CD4-positive, alpha-beta memory T cell (primary cell): Measurements from ENCODE around the gene GPR31. TPM values are rescaled to one million over a fixed set of nuclear protein-coding genes. Genes with fewer than 3 reads are reported as not detected.

Experiments used
- CTCF ChIA-PET: fragments of 350-600 bp; sonication (Branson Sonifier 250); formaldehyde crosslinking; loops from one replicate; lab custom pipeline; 2021; ENCODE audit warnings: inconsistent platforms; ENCODE audit not compliant: partially characterized antibody; lab: Charles Lee
- POLR2A ChIA-PET: fragments of 350-600 bp; sonication (Branson Sonifier 250); formaldehyde crosslinking; loops from one replicate; lab custom pipeline; 2021; ENCODE audit not compliant: partially characterized antibody; lab: Charles Lee
- DNase-seq, 5 donors: peaks; one replicate each; pipeline versions ENCODE4 v3.0.0 to v3.0.0-alpha.2; 2020 to 2022; ENCODE audit warnings: mixed read lengths in 1 of 5
- H3K27ac ChIP-seq: one replicate; pipeline ENCODE4 v1.7.0; 2013; ENCODE audit warnings: low read depth, low read length
- H3K27me3 ChIP-seq: 2 replicates; pipeline ENCODE4 v1.7.0; 2013; ENCODE audit warnings: mild to moderate bottlenecking, low read length, moderate library complexity; ENCODE audit not compliant: insufficient read depth
- H3K36me3 ChIP-seq: 2 replicates; pipeline ENCODE4 v1.7.0; 2013; ENCODE audit warnings: mild to moderate bottlenecking, low read length, moderate library complexity; ENCODE audit not compliant: insufficient read depth
- H3K4me1 ChIP-seq: 2 replicates; pipeline ENCODE4 v1.7.0; 2013; ENCODE audit warnings: mild to moderate bottlenecking, low read length, moderate library complexity; ENCODE audit not compliant: insufficient read depth
- H3K4me3 ChIP-seq, 2 donors: one replicate each; pipeline ENCODE4 v1.7.0; 2013; ENCODE audit warnings: low read length in 2 of 2, mild to moderate bottlenecking in 1 of 2
- H3K9me3 ChIP-seq, 2 donors: one replicate each; pipeline ENCODE4 v1.7.0; 2013; ENCODE audit warnings: low read length in 2 of 2, control low read depth in 1 of 2; ENCODE audit not compliant: control insufficient read depth in 1 of 2
- H3K27ac Mint-ChIP-seq, 7 donors: one replicate each; pipeline ENCODE4 v1.8.0; 2020 to 2021; ENCODE audit warnings: mixed read lengths in 7 of 7, mild to moderate bottlenecking in 6 of 7, inconsistent platforms in 3 of 7, moderate library complexity in 3 of 7
- H3K27me3 Mint-ChIP-seq, 2 donors: one replicate each; pipeline ENCODE4 v1.8.0; 2020 to 2021; ENCODE audit warnings: mixed read lengths in 2 of 2
- H3K36me3 Mint-ChIP-seq, 2 donors: one replicate each; pipeline ENCODE4 v1.8.0; 2020 to 2021; ENCODE audit warnings: mixed read lengths in 2 of 2, inconsistent platforms in 1 of 2, mild to moderate bottlenecking in 1 of 2
- H3K4me1 Mint-ChIP-seq, 4 donors: one replicate each; pipeline ENCODE4 v1.8.0; 2020 to 2021; ENCODE audit warnings: mixed read lengths in 4 of 4, mild to moderate bottlenecking in 1 of 4
- H3K4me3 Mint-ChIP-seq, 8 donors: one replicate each; pipeline ENCODE4 v1.8.0; 2020 to 2021; ENCODE audit warnings: mixed read lengths in 8 of 8, mild to moderate bottlenecking in 7 of 8, moderate library complexity in 6 of 8, inconsistent platforms in 3 of 8
- H3K9me3 Mint-ChIP-seq, 8 donors: one replicate each; pipeline ENCODE4 v1.8.0; 2020 to 2021; ENCODE audit warnings: mixed read lengths in 8 of 8, mild to moderate bottlenecking in 5 of 8, inconsistent platforms in 3 of 8, moderate library complexity in 1 of 8
- intact Hi-C: fragments of 100-400 bp; cut with micrococcal nuclease; formaldehyde crosslinking; loops from one replicate; pipeline ENCODE4 v1.15.1; 2023
- polyA plus RNA-seq, 2 donors: library from polyadenylated mRNA; unstranded; fragments of 300-500 nt; fragmentation: Illumina TruSeq; gene quantifications; one replicate each; pipeline ENCODE4 v1.2.3, GENCODE V29; 2021
- total RNA-seq, 2 experiments: library from RNA; stranded (reverse); gene quantifications; one replicate each; pipeline ENCODE4 v1.2.3, GENCODE V29; 2021

The GPR31 gene
- total and polyA plus RNA-seq, 4 experiments from 2014 or later, result not detected

DNA sequence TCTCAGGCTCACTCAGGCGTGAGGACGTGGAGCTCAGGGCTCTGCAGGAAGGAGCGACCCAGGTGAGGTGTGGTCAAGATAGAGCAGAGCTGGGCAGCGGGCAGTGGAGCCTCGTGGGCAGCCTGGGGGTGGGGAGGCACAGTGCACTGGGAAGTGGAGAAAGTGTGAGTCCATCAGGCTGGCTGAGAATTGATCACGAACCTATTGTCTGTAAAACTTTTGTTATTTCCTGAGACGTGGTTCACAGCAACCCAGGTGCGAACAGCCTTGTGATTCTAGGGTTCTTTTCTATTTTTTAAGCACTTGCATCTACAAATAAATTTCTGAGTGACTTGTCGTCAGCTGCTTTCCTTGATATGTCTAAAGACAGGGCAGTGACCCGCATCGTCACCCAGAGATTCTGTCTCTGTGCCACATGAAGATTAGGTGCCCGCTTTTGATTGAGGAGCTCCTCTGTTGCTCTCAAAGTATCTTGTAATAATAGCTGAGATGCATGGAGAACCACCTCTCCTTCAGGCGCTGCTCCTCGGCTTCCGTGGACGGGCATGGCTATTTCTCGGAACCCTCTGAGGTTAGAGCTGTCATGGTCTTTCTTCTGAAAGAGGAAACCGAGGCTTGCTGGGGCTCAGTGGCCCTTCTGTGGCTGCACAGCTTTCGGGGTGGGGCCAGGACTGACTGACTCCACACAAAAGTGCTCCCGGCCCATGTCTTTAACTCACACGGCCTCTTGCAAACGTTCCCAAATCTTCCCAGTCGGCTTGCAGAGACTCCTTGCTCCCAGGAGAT lies 35.5 kb downstream of the GPR31 start:
- peaks cover 92% of the 10 kb centered on the region for H3K4me1 ChIP-seq
- CTCF ChIA-PET, result interaction anchor here (0.9 to 8.0 kb wide), 12 partner anchors 13 to 337 kb away, joined by 3 to 83 read pairs (median 6); partner anchors contain the start of gene CEP43
- H3K36me3 Mint-ChIP-seq, result peaks cover 18 to 31% of the 10 kb centered on the region in 2 donors
- no peaks in the 10 kb centered on the region for H3K27me3 ChIP-seq
- peaks cover 4% of the 10 kb centered on the region for H3K36me3 ChIP-seq
- H3K4me3 Mint-ChIP-seq, result peak overlapping the region; percentile 72 to 87 (median 82)
- POLR2A ChIA-PET, result interaction anchor here (0.6 to 7.3 kb wide), 15 partner anchors 9 to 169 kb away, joined by 3 to 68 read pairs (median 13); partner anchors contain the start of gene CEP43
- H3K27ac Mint-ChIP-seq, result peak overlapping the region; percentile 94 to 98 (median 95)
- H3K9me3 ChIP-seq, result no peaks in the 10 kb centered on the region
- intact Hi-C loops, result loop anchor here (2.0 to 10.0 kb wide), 2 partner anchors 17 to 707 kb away; no protein-coding TSS in a partner anchor
- peaks cover 60 to 91% (median 76%) of the 10 kb centered on the region in 4 donors for H3K4me1 Mint-ChIP-seq
- no peaks in the 10 kb centered on the region for H3K9me3 Mint-ChIP-seq
- H3K27me3 Mint-ChIP-seq, result peaks cover 0 to 1% of the 10 kb centered on the region in 2 donors
- no peak for DNase-seq
- H3K4me3 ChIP-seq, result peak overlapping the region; percentile 5 to 13
- H3K27ac ChIP-seq, result peak overlapping the region; percentile 63

DNA sequence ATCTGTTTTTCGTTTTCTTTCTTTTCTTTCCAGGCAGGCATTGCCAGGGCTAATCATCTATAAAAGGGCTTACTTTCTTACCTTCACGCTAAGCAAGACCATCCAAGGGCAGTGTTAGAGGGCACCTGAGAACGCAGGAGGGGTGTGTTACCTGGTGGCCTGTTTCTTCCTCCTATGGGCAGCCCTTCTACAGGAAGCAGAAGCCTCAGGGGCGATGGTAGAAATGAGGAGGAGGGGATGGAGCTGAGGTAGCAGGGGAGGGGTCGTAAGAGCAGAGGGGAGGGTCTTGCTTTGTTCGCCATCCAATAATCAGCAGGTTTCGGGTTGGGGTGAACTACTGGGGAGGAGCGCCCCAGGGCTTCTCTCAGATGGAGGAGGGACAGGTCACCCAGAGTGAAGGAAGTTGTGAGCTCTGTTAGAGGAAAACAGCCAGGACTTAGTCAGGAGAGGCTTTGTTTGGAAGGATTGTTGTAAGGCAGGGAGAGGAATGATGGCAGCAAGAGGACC lies 36.4 kb downstream of the GPR31 start:
- intact Hi-C loops, result loop anchor here (10.0 kb wide), 1 partner anchor 707 kb away; no protein-coding TSS in a partner anchor
- Mint-ChIP-seq H3K4me3 (peak overlapping the region; percentile 45 to 87 (median 82)), H3K27me3 (peaks cover 0 to 1% of the 10 kb centered on the region in 2 donors), H3K9me3 (no peaks in the 10 kb centered on the region), H3K36me3 (peaks cover 15 to 28% of the 10 kb centered on the region in 2 donors), H3K27ac (peak overlapping the region; percentile 94 to 98 (median 95)), H3K4me1 (peaks cover 57 to 89% (median 70%) of the 10 kb centered on the region in 4 donors)
- Histone ChIP-seq H3K27ac (peak overlapping the region; percentile 63), H3K4me1 (peaks cover 86% of the 10 kb centered on the region), H3K27me3 (no peaks in the 10 kb centered on the region), H3K4me3 (no peak overlapping the region), H3K36me3 (peaks cover 4% of the 10 kb centered on the region), H3K9me3 (no peaks in the 10 kb centered on the region)
- ChIA-PET CTCF (interaction anchor here (1.2 to 8.0 kb wide), 8 partner anchors 9 to 132 kb away, joined by 3 to 83 read pairs (median 6); partner anchors contain the start of gene CEP43), POLR2A (interaction anchor here (0.8 to 7.3 kb wide), 12 partner anchors 8 to 165 kb away, joined by 3 to 68 read pairs (median 10); partner anchors contain the start of genes CEP43 and RNASET2)
- no peak for DNase-seq

DNA sequence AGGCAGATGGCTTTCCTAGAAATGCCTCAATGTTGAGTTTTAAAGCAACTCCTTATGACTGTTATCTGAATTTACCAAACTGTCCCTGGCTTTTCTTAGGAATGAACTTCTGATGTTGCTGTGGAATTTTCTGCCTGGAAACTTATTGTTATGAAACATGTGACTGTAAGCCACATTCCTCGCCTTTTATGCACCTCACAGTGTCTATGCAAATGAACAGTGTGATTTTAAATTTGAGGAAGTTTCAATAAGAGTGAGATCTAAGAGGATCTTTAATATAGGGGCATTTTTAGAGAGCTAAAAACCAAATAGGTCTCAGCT lies 37.2 kb downstream of the GPR31 start:
- Histone ChIP-seq H3K36me3 (peaks cover 4% of the 10 kb centered on the region), H3K4me3 (peak overlapping the region in 1 of 2 donors; percentile 6), H3K27ac (peak overlapping the region; percentile 63), H3K9me3 (no peaks in the 10 kb centered on the region), H3K4me1 (peaks cover 85% of the 10 kb centered on the region), H3K27me3 (no peaks in the 10 kb centered on the region)
- Mint-ChIP-seq H3K36me3 (peaks cover 19 to 36% of the 10 kb centered on the region in 2 donors), H3K27ac (peak overlapping the region; percentile 94 to 98 (median 95)), H3K9me3 (no peaks in the 10 kb centered on the region), H3K4me3 (peak overlapping the region; percentile 15 to 85 (median 72)), H3K27me3 (peaks cover 0 to 1% of the 10 kb centered on the region in 2 donors), H3K4me1 (peaks cover 63 to 95% (median 77%) of the 10 kb centered on the region in 4 donors)
- ChIA-PET POLR2A (interaction anchor here (1.0 to 7.3 kb wide), 11 partner anchors 9 to 164 kb away, joined by 4 to 68 read pairs (median 11); partner anchors contain the start of genes CEP43 and RNASET2), CTCF (interaction anchor here (1.7 to 8.0 kb wide), 6 partner anchors 9 to 121 kb away, joined by 5 to 83 read pairs (median 8); partner anchors contain the start of gene CEP43)
- intact Hi-C loops, result loop anchor here (10.0 kb wide), 1 partner anchor 706 kb away; no protein-coding TSS in a partner anchor
- no peak for DNase-seq

DNA sequence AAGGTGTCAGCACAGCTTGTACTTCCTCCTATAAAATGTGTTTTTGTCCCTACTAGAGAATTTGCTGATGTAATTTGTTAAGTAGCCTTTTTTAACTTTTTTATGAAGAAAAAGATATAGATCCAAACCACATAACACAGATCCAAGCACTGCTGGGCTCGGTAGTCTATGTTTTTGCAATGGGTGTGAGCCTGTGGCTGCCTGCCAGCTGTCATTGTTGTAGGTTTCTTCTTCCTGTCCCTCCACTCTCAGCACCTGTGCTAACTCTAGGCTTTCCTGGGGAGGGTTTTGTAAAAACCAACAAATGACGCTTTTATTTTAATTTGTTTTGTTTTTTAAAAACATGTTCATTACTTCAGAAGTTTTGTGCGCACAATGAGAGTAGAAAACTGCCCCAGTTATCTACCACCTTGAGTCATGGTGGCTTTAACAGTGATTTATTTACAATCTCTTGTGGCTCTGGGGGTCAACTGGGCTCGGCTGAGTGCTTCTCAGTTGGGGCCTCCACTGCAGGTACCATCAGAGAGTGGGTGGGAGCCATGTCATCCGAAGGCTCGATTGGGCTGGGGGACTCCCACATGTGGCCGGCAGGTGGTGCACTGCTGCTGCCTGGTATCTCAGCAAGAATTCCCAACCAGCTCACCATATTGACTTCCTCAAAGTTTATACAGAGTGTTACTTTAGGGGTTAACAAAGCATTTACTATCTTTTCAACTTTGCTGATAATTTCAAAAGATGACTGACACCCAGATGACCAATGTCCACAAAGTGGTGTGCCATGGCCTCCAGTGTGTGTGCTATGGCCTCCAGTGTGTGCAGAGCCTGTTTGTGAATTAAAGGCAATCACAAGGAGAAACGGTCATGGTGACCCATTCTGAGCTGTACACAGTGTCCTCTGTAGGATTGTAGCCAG lies 37.9 kb downstream of the GPR31 start:
- peaks cover 19 to 42% of the 10 kb centered on the region in 2 donors for H3K36me3 Mint-ChIP-seq
- intact Hi-C loops, result loop anchor here (2.0 to 10.0 kb wide), 5 partner anchors 25 to 705 kb away; partner anchors contain the start of genes CEP43 and RNASET2
- ChIA-PET POLR2A (interaction anchor here (0.6 to 7.3 kb wide), 23 partner anchors 8 to 170 kb away, joined by 3 to 68 read pairs (median 7); partner anchors contain the start of genes CEP43 and RNASET2), CTCF (interaction anchor here (1.0 to 8.0 kb wide), 9 partner anchors 8 to 120 kb away, joined by 3 to 83 read pairs (median 5); partner anchors contain the start of gene CEP43)
- peak overlapping the region; percentile 65 to 85 (median 73) for H3K4me3 Mint-ChIP-seq
- DNase-seq, result peak; percentile 85 to 91 (median 87)
- Histone ChIP-seq H3K4me1 (peaks cover 85% of the 10 kb centered on the region), H3K4me3 (peak overlapping the region in 1 of 2 donors; percentile 40), H3K36me3 (peaks cover 4% of the 10 kb centered on the region), H3K9me3 (no peaks in the 10 kb centered on the region), H3K27me3 (no peaks in the 10 kb centered on the region), H3K27ac (peak overlapping the region; percentile 63)
- peak overlapping the region; percentile 94 to 98 (median 95) for H3K27ac Mint-ChIP-seq
- H3K4me1 Mint-ChIP-seq, result peaks cover 68 to 95% (median 79%) of the 10 kb centered on the region in 4 donors
- peaks cover 0 to 1% of the 10 kb centered on the region in 2 donors for H3K27me3 Mint-ChIP-seq
- H3K9me3 Mint-ChIP-seq, result no peaks in the 10 kb centered on the region

DNA sequence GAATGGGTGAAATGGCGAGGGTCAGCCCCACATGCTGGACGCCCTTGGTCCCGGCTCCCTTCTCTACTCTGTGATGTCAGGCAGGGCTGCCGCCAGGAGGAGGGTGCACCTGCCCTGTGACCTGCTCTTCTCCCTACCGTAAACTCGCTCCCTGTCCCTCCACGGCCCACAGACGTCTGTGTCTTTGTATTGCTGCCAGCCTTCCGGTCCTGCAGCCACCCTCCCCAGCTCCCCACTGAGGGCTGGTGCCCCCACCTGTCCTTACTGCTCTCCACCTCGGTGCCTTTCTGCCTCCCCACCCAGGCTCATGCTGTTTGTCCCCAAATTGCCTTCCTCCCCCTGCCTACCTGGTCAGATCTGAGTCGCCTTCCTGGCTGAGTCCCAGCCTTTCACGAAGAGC lies 38.9 kb downstream of the GPR31 start:
- Mint-ChIP-seq H3K4me3 (peak overlapping the region; percentile 65 to 85 (median 73)), H3K36me3 (peaks cover 21 to 46% of the 10 kb centered on the region in 2 donors), H3K27me3 (peaks cover 0 to 1% of the 10 kb centered on the region in 2 donors), H3K9me3 (no peaks in the 10 kb centered on the region), H3K4me1 (peaks cover 67 to 96% (median 79%) of the 10 kb centered on the region in 4 donors), H3K27ac (peak overlapping the region; percentile 94 to 98 (median 95))
- Histone ChIP-seq H3K27ac (peak overlapping the region; percentile 63), H3K36me3 (no peaks in the 10 kb centered on the region), H3K27me3 (no peaks in the 10 kb centered on the region), H3K4me1 (peaks cover 85% of the 10 kb centered on the region), H3K9me3 (no peaks in the 10 kb centered on the region), H3K4me3 (peak overlapping the region in 1 of 2 donors; percentile 40)
- POLR2A ChIA-PET, result interaction anchor here (0.8 to 7.3 kb wide), 19 partner anchors 10 to 169 kb away, joined by 3 to 68 read pairs (median 7); partner anchors contain the start of genes CEP43 and RNASET2
- intact Hi-C loops, result loop anchor here (2.0 kb wide), 4 partner anchors 24 to 162 kb away; partner anchors contain the start of genes CEP43 and RNASET2
- CTCF ChIA-PET, result interaction anchor here (1.0 to 8.0 kb wide), 6 partner anchors 7 to 129 kb away, joined by 3 to 83 read pairs (median 5); partner anchors contain the start of gene CEP43
- no peak for DNase-seq
